Measurements from ENCODE around the gene FAM107B. TPM values are rescaled to one million over a fixed set of nuclear protein-coding genes. Genes with fewer than 3 reads are reported as not detected.

The FAM107B gene
- polyA plus RNA-seq, 1 donor, result 44.0 TPM

- Histone ChIP-seq H3K27ac (ENCODE audit: low read length) (peak overlapping the region; percentile 39), H3K27me3 (ENCODE audit: control insufficient read depth, insufficient read depth, low read length) (no peaks in the 10 kb centered on the region), H3K4me1 (ENCODE audit: control insufficient read depth, insufficient read depth, low read length) (peaks cover 2% of the 10 kb centered on the region), H3K36me3 (ENCODE audit: control insufficient read depth, insufficient read depth, low read length) (peaks cover 7% of the 10 kb centered on the region), H3K4me3 (ENCODE audit: low read length) (no peak overlapping the region), H3K9me3 (ENCODE audit: control insufficient read depth, low read depth, low read length) (no peaks in the 10 kb centered on the region)
- peak in 1 of 2 donors; percentile 61 for DNase-seq
- WGBS (ENCODE audit: insufficient coverage, low lambda C conversion rate), result no CpG with 5 or more reads among the region's 10 CpGs
These were observed 202.7 kb downstream of the FAM107B start for GRCh38 chr10:14571866-14572507.

- H3K9me3 ChIP-seq (ENCODE audit: control insufficient read depth, low read depth, low read length), result peaks cover 3% of the 10 kb centered on the region
- no peak overlapping the region for H3K4me3 ChIP-seq (ENCODE audit: low read length)
- no peak overlapping the region for H3K27ac ChIP-seq (ENCODE audit: low read length)
- H3K4me1 ChIP-seq (ENCODE audit: control insufficient read depth, insufficient read depth, low read length), result peaks cover 2% of the 10 kb centered on the region
- no CpG with 5 or more reads among the region's 1 CpG for WGBS (ENCODE audit: insufficient coverage, low lambda C conversion rate)
- peaks cover 11% of the 10 kb centered on the region for H3K36me3 ChIP-seq (ENCODE audit: control insufficient read depth, insufficient read depth, low read length)
- H3K27me3 ChIP-seq (ENCODE audit: control insufficient read depth, insufficient read depth, low read length), result no peaks in the 10 kb centered on the region
- no peak for DNase-seq
These were observed 203.9 kb downstream of the FAM107B start for GRCh38 chr10:14570800-14571199.

- Histone ChIP-seq H3K27me3 (ENCODE audit: control insufficient read depth, insufficient read depth, low read length) (no peaks in the 10 kb centered on the region), H3K4me1 (ENCODE audit: control insufficient read depth, insufficient read depth, low read length) (peaks cover 5% of the 10 kb centered on the region), H3K9me3 (ENCODE audit: control insufficient read depth, low read depth, low read length) (peaks cover 3% of the 10 kb centered on the region), H3K36me3 (ENCODE audit: control insufficient read depth, insufficient read depth, low read length) (peaks cover 11% of the 10 kb centered on the region), H3K27ac (ENCODE audit: low read length) (no peak overlapping the region), H3K4me3 (ENCODE audit: low read length) (no peak overlapping the region)
- no peak for DNase-seq
- no CpG with 5 or more reads among the region's 9 CpGs for WGBS (ENCODE audit: insufficient coverage, low lambda C conversion rate)
These were observed 205.2 kb downstream of the FAM107B start for GRCh38 chr10:14569274-14570060.

- peaks cover 11% of the 10 kb centered on the region for H3K36me3 ChIP-seq (ENCODE audit: control insufficient read depth, insufficient read depth, low read length)
- DNase-seq, result no peak
- peaks cover 6% of the 10 kb centered on the region for H3K4me1 ChIP-seq (ENCODE audit: control insufficient read depth, insufficient read depth, low read length)
- no peak overlapping the region for H3K27ac ChIP-seq (ENCODE audit: low read length)
- no peak overlapping the region for H3K4me3 ChIP-seq (ENCODE audit: low read length)
- peaks cover 3% of the 10 kb centered on the region for H3K9me3 ChIP-seq (ENCODE audit: control insufficient read depth, low read depth, low read length)
- WGBS (ENCODE audit: insufficient coverage, low lambda C conversion rate), result no CpG with 5 or more reads among the region's 4 CpGs
- H3K27me3 ChIP-seq (ENCODE audit: control insufficient read depth, insufficient read depth, low read length), result no peaks in the 10 kb centered on the region
These were observed 207.3 kb downstream of the FAM107B start for GRCh38 chr10:14567421-14567820.

GRCh38 chr10:14566498-14566897, 208.2 kb downstream of the FAM107B start:
- peaks cover 11% of the 10 kb centered on the region for H3K36me3 ChIP-seq (ENCODE audit: control insufficient read depth, insufficient read depth, low read length)
- DNase-seq, result no peak
- no peaks in the 10 kb centered on the region for H3K27me3 ChIP-seq (ENCODE audit: control insufficient read depth, insufficient read depth, low read length)
- peaks cover 3% of the 10 kb centered on the region for H3K9me3 ChIP-seq (ENCODE audit: control insufficient read depth, low read depth, low read length)
- peaks cover 7% of the 10 kb centered on the region for H3K4me1 ChIP-seq (ENCODE audit: control insufficient read depth, insufficient read depth, low read length)
- no peak overlapping the region for H3K4me3 ChIP-seq (ENCODE audit: low read length)
- whole genome bisulfite sequencing (ENCODE audit: insufficient coverage, low lambda C conversion rate), result 100% methylated on average over 1 of the region's 10 CpGs
- H3K27ac ChIP-seq (ENCODE audit: low read length), result no peak overlapping the region

- Histone ChIP-seq H3K27ac (ENCODE audit: low read length) (no peak overlapping the region), H3K4me3 (ENCODE audit: low read length) (no peak overlapping the region), H3K9me3 (ENCODE audit: control insufficient read depth, low read depth, low read length) (peaks cover 3% of the 10 kb centered on the region), H3K36me3 (ENCODE audit: control insufficient read depth, insufficient read depth, low read length) (peaks cover 11% of the 10 kb centered on the region), H3K4me1 (ENCODE audit: control insufficient read depth, insufficient read depth, low read length) (peaks cover 7% of the 10 kb centered on the region), H3K27me3 (ENCODE audit: control insufficient read depth, insufficient read depth, low read length) (no peaks in the 10 kb centered on the region)
- no peak for DNase-seq
- no CpG with 5 or more reads among the region's 5 CpGs for WGBS (ENCODE audit: insufficient coverage, low lambda C conversion rate)
These were observed 209.5 kb downstream of the FAM107B start for GRCh38 chr10:14565199-14565598.

- H3K4me1 ChIP-seq (ENCODE audit: control insufficient read depth, insufficient read depth, low read length), result peaks cover 7% of the 10 kb centered on the region
These were observed 210.4 kb downstream of the FAM107B start for GRCh38 chr10:14564268-14564744.

GRCh38 chr10:14563359-14563940, 211.2 kb downstream of the FAM107B start:
- no peak overlapping the region for H3K4me3 ChIP-seq (ENCODE audit: low read length)
- H3K36me3 ChIP-seq (ENCODE audit: control insufficient read depth, insufficient read depth, low read length), result peaks cover 11% of the 10 kb centered on the region
- no peaks in the 10 kb centered on the region for H3K27me3 ChIP-seq (ENCODE audit: control insufficient read depth, insufficient read depth, low read length)
- 100% methylated on average over 1 of the region's 4 CpGs for WGBS (ENCODE audit: insufficient coverage, low lambda C conversion rate)
- no peak for DNase-seq
- H3K9me3 ChIP-seq (ENCODE audit: control insufficient read depth, low read depth, low read length), result peaks cover 3% of the 10 kb centered on the region
- H3K27ac ChIP-seq (ENCODE audit: low read length), result no peak overlapping the region
- peaks cover 7% of the 10 kb centered on the region for H3K4me1 ChIP-seq (ENCODE audit: control insufficient read depth, insufficient read depth, low read length)

More at GRCh38 chr10:14564268-14564744, 210.4 kb downstream of the FAM107B start:
- Histone ChIP-seq H3K27me3 (ENCODE audit: control insufficient read depth, insufficient read depth, low read length) (no peaks in the 10 kb centered on the region), H3K27ac (ENCODE audit: low read length) (no peak overlapping the region), H3K4me3 (ENCODE audit: low read length) (no peak overlapping the region), H3K9me3 (ENCODE audit: control insufficient read depth, low read depth, low read length) (peaks cover 3% of the 10 kb centered on the region), H3K36me3 (ENCODE audit: control insufficient read depth, insufficient read depth, low read length) (peaks cover 11% of the 10 kb centered on the region)
- WGBS (ENCODE audit: insufficient coverage, low lambda C conversion rate), result 60% methylated on average over 1 of the region's 5 CpGs
- DNase-seq, result no peak

- Histone ChIP-seq H3K4me1 (ENCODE audit: control insufficient read depth, insufficient read depth, low read length) (peaks cover 7% of the 10 kb centered on the region), H3K9me3 (ENCODE audit: control insufficient read depth, low read depth, low read length) (peaks cover 3% of the 10 kb centered on the region), H3K27ac (ENCODE audit: low read length) (peak overlapping the region; percentile 15), H3K27me3 (ENCODE audit: control insufficient read depth, insufficient read depth, low read length) (no peaks in the 10 kb centered on the region), H3K36me3 (ENCODE audit: control insufficient read depth, insufficient read depth, low read length) (peaks cover 8% of the 10 kb centered on the region), H3K4me3 (ENCODE audit: low read length) (no peak overlapping the region)
- no peak for DNase-seq
- WGBS (ENCODE audit: insufficient coverage, low lambda C conversion rate), result 92% methylated on average over 2 of the region's 3 CpGs
These were observed 211.7 kb downstream of the FAM107B start for GRCh38 chr10:14563076-14563336.

- H3K4me1 ChIP-seq (ENCODE audit: control insufficient read depth, insufficient read depth, low read length), result peaks cover 11% of the 10 kb centered on the region
- H3K9me3 ChIP-seq (ENCODE audit: control insufficient read depth, low read depth, low read length), result peaks cover 3% of the 10 kb centered on the region
- H3K4me3 ChIP-seq (ENCODE audit: low read length), result no peak overlapping the region
- DNase-seq, result peak; percentile 53 to 59
- WGBS (ENCODE audit: insufficient coverage, low lambda C conversion rate), result 100% methylated on average over 1 of the region's 4 CpGs
- H3K27me3 ChIP-seq (ENCODE audit: control insufficient read depth, insufficient read depth, low read length), result no peaks in the 10 kb centered on the region
- peak overlapping the region; percentile 50 for H3K27ac ChIP-seq (ENCODE audit: low read length)
- peaks cover 4% of the 10 kb centered on the region for H3K36me3 ChIP-seq (ENCODE audit: control insufficient read depth, insufficient read depth, low read length)
These were observed 212.2 kb downstream of the FAM107B start for GRCh38 chr10:14562218-14563075.

Measured in large intestine (tissue), 3 donors.